ENCODE results near the gene RORC. TPM values are rescaled to one million over a fixed set of nuclear protein-coding genes. Genes with fewer than 3 reads are reported as not detected.

The RORC gene
- total RNA-seq, 2 donors from 2014 or later: 20.5 to 27.7 TPM

- peak overlapping the region; percentile 33 for H3K4me3 ChIP-seq
- H3K36me3 ChIP-seq: no peaks in the 10 kb centered on the region
- no peaks in the 10 kb centered on the region for H3K9me3 ChIP-seq
- peak overlapping the region; percentile 67 to 94 for H3K9ac ChIP-seq (ENCODE audit: low read depth in 2 of 2, low read length in 2 of 2)
- peaks cover 14% of the 10 kb centered on the region for H3K4me1 ChIP-seq
- intact Hi-C loops (cut with DNase I): loop anchor here (10.0 kb wide), 2 partner anchors 136 to 236 kb away; no protein-coding TSS in a partner anchor
- H3K27ac ChIP-seq: peak overlapping the region; percentile 89
- no peaks in the 10 kb centered on the region for H3K27me3 ChIP-seq
- DNase-seq: no peak
- no peak for TF ChIP-seq CTCF (IDR thresholded peaks at IDR 0.05)
These were observed 378 bp downstream of the RORC start for GRCh38 chr1:151831256-151831591.

GRCh38 chr1:151830055-151830454 lies 1.5 kb downstream of the RORC start:
- Histone ChIP-seq H3K9ac (ENCODE audit: low read depth in 2 of 2, low read length in 2 of 2) (peak overlapping the region in 1 of 2 donors; percentile 47), H3K9me3 (no peaks in the 10 kb centered on the region), H3K27ac (no peak overlapping the region), H3K36me3 (no peaks in the 10 kb centered on the region), H3K4me3 (no peak overlapping the region), H3K27me3 (no peaks in the 10 kb centered on the region), H3K4me1 (peaks cover 14% of the 10 kb centered on the region)
- no peak for DNase-seq
- intact Hi-C loops (cut with DNase I): loop anchor here (10.0 kb wide), 2 partner anchors 135 to 235 kb away; no protein-coding TSS in a partner anchor
- TF ChIP-seq CTCF (IDR thresholded peaks at IDR 0.05): no peak

GRCh38 chr1:151829352-151830046 lies 2.1 kb downstream of the RORC start:
- intact Hi-C loops (cut with DNase I): loop anchor here (10.0 kb wide), 2 partner anchors 135 to 235 kb away; no protein-coding TSS in a partner anchor
- Histone ChIP-seq H3K4me1 (peaks cover 14% of the 10 kb centered on the region), H3K9me3 (no peaks in the 10 kb centered on the region), H3K4me3 (no peak overlapping the region), H3K9ac (ENCODE audit: low read depth in 2 of 2, low read length in 2 of 2) (peak overlapping the region in 1 of 2 donors; percentile 47), H3K27me3 (no peaks in the 10 kb centered on the region), H3K27ac (peak overlapping the region; percentile 2), H3K36me3 (no peaks in the 10 kb centered on the region)
- DNase-seq: no peak
- TF ChIP-seq CTCF (IDR thresholded peaks at IDR 0.05): no peak

- H3K9ac ChIP-seq (ENCODE audit: low read depth in 2 of 2, low read length in 2 of 2): no peak overlapping the region
- peaks cover 14% of the 10 kb centered on the region for H3K4me1 ChIP-seq
- intact Hi-C loops (cut with DNase I): no loop called here
- no peak for TF ChIP-seq CTCF (IDR thresholded peaks at IDR 0.05)
- H3K27ac ChIP-seq: peak overlapping the region; percentile 2
- no peaks in the 10 kb centered on the region for H3K9me3 ChIP-seq
- no peak overlapping the region for H3K4me3 ChIP-seq
- peak; percentile 57 for DNase-seq
- H3K27me3 ChIP-seq: no peaks in the 10 kb centered on the region
- no peaks in the 10 kb centered on the region for H3K36me3 ChIP-seq
These were observed 2.7 kb downstream of the RORC start for GRCh38 chr1:151828921-151829320.

GRCh38 chr1:151827853-151828252 lies 3.7 kb downstream of the RORC start:
- no peak for DNase-seq
- Histone ChIP-seq H3K36me3 (no peaks in the 10 kb centered on the region), H3K4me3 (no peak overlapping the region), H3K9me3 (no peaks in the 10 kb centered on the region), H3K9ac (ENCODE audit: low read depth in 2 of 2, low read length in 2 of 2) (no peak overlapping the region), H3K27ac (no peak overlapping the region), H3K4me1 (peaks cover 14% of the 10 kb centered on the region), H3K27me3 (no peaks in the 10 kb centered on the region)
- TF ChIP-seq CTCF (IDR thresholded peaks at IDR 0.05): no peak
- intact Hi-C loops (cut with DNase I): no loop called here

Measured in colonic mucosa (tissue), 4 donors.